ENCODE measurements around the gene C1orf232.

DNA sequence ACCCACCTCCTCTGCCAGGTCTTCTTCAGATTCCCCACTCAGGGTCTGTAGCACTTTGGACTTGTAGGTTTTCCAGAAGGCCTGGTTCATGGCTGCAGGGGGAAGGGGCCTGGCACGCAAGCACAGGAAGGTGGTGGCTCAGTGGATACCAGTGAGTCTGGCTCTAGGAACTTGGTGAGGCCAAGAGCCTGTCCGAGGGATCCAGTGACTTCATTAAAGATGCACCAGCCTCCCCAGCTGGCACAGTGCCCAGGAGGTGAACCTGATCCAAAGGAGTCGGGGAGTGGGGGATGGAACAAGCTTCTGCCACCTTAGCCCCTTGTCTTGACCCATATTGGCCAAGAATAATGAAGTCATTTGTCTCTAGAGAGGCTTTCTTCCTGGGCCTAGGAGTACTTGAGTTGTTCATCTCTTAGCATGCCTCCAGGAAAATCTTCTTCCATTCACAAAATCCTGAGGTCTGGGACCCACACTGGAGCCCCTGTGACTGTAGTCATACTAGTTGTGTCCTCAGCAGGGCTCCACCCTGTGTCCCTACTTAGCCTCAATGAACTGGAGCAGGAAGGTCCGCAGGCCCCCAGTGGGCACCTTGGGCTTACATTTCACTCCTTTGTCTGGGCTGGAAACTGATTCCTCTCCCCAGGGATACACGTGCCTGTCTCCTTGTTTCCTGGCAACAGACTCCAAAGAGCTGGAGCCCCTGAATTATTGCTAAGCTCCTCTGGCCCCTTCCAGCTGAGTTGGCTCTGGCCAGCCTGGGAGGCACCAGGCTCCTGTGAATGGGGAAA, at the start of gene C1orf232:
- TF ChIP-seq, protein P1, sequence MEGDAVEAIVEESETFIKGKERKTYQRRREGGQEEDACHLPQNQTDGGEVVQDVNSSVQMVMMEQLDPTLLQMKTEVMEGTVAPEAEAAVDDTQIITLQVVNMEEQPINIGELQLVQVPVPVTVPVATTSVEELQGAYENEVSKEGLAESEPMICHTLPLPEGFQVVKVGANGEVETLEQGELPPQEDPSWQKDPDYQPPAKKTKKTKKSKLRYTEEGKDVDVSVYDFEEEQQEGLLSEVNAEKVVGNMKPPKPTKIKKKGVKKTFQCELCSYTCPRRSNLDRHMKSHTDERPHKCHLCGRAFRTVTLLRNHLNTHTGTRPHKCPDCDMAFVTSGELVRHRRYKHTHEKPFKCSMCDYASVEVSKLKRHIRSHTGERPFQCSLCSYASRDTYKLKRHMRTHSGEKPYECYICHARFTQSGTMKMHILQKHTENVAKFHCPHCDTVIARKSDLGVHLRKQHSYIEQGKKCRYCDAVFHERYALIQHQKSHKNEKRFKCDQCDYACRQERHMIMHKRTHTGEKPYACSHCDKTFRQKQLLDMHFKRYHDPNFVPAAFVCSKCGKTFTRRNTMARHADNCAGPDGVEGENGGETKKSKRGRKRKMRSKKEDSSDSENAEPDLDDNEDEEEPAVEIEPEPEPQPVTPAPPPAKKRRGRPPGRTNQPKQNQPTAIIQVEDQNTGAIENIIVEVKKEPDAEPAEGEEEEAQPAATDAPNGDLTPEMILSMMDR (IDR thresholded peaks at IDR 0.05), result no peak
- no peak for TF ChIP-seq EZH2 (IDR thresholded peaks at IDR 0.05)
- TF ChIP-seq EZH2phosphoT487 (IDR thresholded peaks at IDR 0.05), result no peak

Measured in neural progenitor cell (in vitro differentiated cells).